K562 (cell line): Measurements from ENCODE around the gene CDYL. TPM values are rescaled to one million over a fixed set of nuclear protein-coding genes. Genes with fewer than 3 reads are reported as not detected.

Experiments
- CBX8 ChIP-seq: fragments of 200-600 bp; sonication (generic); IDR thresholded peaks from 2 replicates; pipeline ENCODE4 v1.6.1; 2012; ENCODE audit warnings: borderline replicate concordance, mixed run types, low read depth, mild to moderate bottlenecking, moderate library complexity, mixed read lengths, low read length, control low read depth, inconsistent platforms; ENCODE audit not compliant: poor library complexity, severe bottlenecking; ENCODE audit errors: extremely low read depth
- DNMT1 ChIP-seq: fragments of 450-650 bp; IDR thresholded peaks from 2 replicates; pipeline ENCODE4 v1.6.1; 2016; ENCODE audit warnings: antibody characterized with exemption, mild to moderate bottlenecking
- ESRRB ChIP-seq: fragments of 250-450 bp; sonication (Bioruptor Pico); IDR thresholded peaks from 2 replicates; pipeline ENCODE4 v1.5.0; 2020; ENCODE audit warnings: mild to moderate bottlenecking, moderate library complexity, borderline replicate concordance
- IRF2 ChIP-seq: sonication (generic); formaldehyde crosslinking; IDR thresholded peaks from 2 replicates; pipeline ENCODE4 v1.8.1; 2022; ENCODE audit warnings: mild to moderate bottlenecking, missing genetic modification reagents
- MCM3 ChIP-seq: fragments of 450-650 bp; IDR thresholded peaks from 2 replicates; pipeline ENCODE4 v1.6.1; 2016
- NCOA4 ChIP-seq: fragments of 450-650 bp; IDR thresholded peaks from 2 replicates; pipeline ENCODE4 v1.6.1; 2018; ENCODE audit warnings: mild to moderate bottlenecking; ENCODE audit not compliant: partially characterized antibody
- PCBP1 ChIP-seq: fragments of 200-400 bp; formaldehyde crosslinking; IDR thresholded peaks from 2 replicates; pipeline ENCODE4 v1.6.1; 2018; ENCODE audit warnings: mild to moderate bottlenecking, low read depth, low read length; ENCODE audit not compliant: poor library complexity, severe bottlenecking
- PHF8 ChIP-seq: fragments of 200-600 bp; sonication (generic); IDR thresholded peaks from 2 replicates; pipeline ENCODE4 v1.6.1; 2012; ENCODE audit warnings: mixed run types, mild to moderate bottlenecking, inconsistent platforms, low read length, moderate library complexity, borderline replicate concordance
- PRMT5 ChIP-seq: sonication (generic); formaldehyde crosslinking; IDR thresholded peaks from 2 replicates; pipeline ENCODE4 v1.5.0; 2020; ENCODE audit warnings: missing genetic modification reagents
- TFAM ChIP-seq: fragments of 250-450 bp; sonication (Bioruptor Pico); conservative IDR thresholded peaks from 2 replicates; pipeline ENCODE4 v1.5.0; 2021; ENCODE audit warnings: mild to moderate bottlenecking, moderate library complexity
- XRCC5 ChIP-seq: fragments of 200-400 bp; formaldehyde crosslinking; IDR thresholded peaks from 2 replicates; pipeline ENCODE4 v1.6.1; 2017; ENCODE audit warnings: low read depth, mild to moderate bottlenecking, low read length
- ZNF134 ChIP-seq: fragments of 250-450 bp; sonication (Bioruptor Pico); conservative IDR thresholded peaks from 2 replicates; pipeline ENCODE4 v1.4.0; 2020
- ZNF431 ChIP-seq: sonication (generic); formaldehyde crosslinking; IDR thresholded peaks from 2 replicates; pipeline ENCODE4 v1.8.0; 2022; ENCODE audit warnings: mild to moderate bottlenecking, missing genetic modification reagents
- ZNF75A ChIP-seq: fragments of 450-650 bp; formaldehyde crosslinking; IDR thresholded peaks from 2 replicates; pipeline ENCODE4 v1.4.0; 2020; ENCODE audit warnings: mild to moderate bottlenecking
- ZSCAN32 ChIP-seq: fragments of 450-650 bp; formaldehyde crosslinking; IDR thresholded peaks from 2 replicates; pipeline ENCODE4 v1.4.0; 2020; ENCODE audit warnings: mild to moderate bottlenecking, moderate library complexity
- polyA plus RNA-seq, 8 experiments: library from polyadenylated mRNA; depleted of rRNA in 4 of 8; stranded (reverse) in 5 of 8; unstranded in 3 of 8; fragments of >200 nt; fragmentation: Nextera tagmentation in 2 of 8; fragmentation: Illumina TruSeq in 1 of 8; extraction: Ambion mirVana in 2 of 8; extraction: Trizol in 1 of 8; gene quantifications; 2 replicates each; pipeline versions ENCODE4 v1.2.1 to v1.2.3, GENCODE V29; 2011 to 2014; ENCODE audit warnings: inconsistent platforms in 1 of 8, missing spikeins in 1 of 8
- total RNA-seq, 7 experiments: library from RNA; depleted of rRNA in 6 of 7; stranded (reverse); fragments of >200 nt in 6 of 7; fragmentation: Illumina TruSeq in 2 of 7; extraction: Trizol in 2 of 7; gene quantifications; 2 replicates each; pipeline versions ENCODE4 v1.2.1 to v1.2.3, GENCODE V29; 2011 to 2021; ENCODE audit warnings: low replicate concordance in 1 of 7
- TF ChIP-seq, protein P1 (sequence below): fragments of 450-650 bp; IDR thresholded peaks from 2 replicates; pipeline ENCODE4 v1.6.1; 2017; ENCODE audit warnings: antibody characterized with exemption, mild to moderate bottlenecking
- TF ChIP-seq, protein P2 (sequence below): IDR thresholded peaks from 2 replicates; pipeline ENCODE4 v1.6.1; 2016; ENCODE audit warnings: missing genetic modification characterization, missing compliant biosample characterization
- TF ChIP-seq, protein P3 (sequence below): fragments of 450-650 bp; IDR thresholded peaks from 2 replicates; pipeline ENCODE4 v1.6.1; 2016
- TF ChIP-seq, protein P4 (sequence below), 3 experiments: fragments of 200-800 bp in 1 of 3; sonication (Bioruptor generic) in 1 of 3; sonication (generic) in 1 of 3; formaldehyde crosslinking in 1 of 3; IDR thresholded peaks; 2 replicates each; pipeline versions ENCODE4 v1.6.1 to v1.8.0; 2016 to 2022; ENCODE audit warnings: mild to moderate bottlenecking in 2 of 3, missing compliant biosample characterization in 2 of 3, missing genetic modification characterization in 2 of 3, missing genetic modification reagents in 1 of 3

CDYL gene
- total and polyA plus RNA-seq, 9 of the 15 experiments (the other 6 are each of a cell fraction or from before 2014, with no cell fraction given): 8.1 to 45.8 (median 40.8) TPM

DNA sequence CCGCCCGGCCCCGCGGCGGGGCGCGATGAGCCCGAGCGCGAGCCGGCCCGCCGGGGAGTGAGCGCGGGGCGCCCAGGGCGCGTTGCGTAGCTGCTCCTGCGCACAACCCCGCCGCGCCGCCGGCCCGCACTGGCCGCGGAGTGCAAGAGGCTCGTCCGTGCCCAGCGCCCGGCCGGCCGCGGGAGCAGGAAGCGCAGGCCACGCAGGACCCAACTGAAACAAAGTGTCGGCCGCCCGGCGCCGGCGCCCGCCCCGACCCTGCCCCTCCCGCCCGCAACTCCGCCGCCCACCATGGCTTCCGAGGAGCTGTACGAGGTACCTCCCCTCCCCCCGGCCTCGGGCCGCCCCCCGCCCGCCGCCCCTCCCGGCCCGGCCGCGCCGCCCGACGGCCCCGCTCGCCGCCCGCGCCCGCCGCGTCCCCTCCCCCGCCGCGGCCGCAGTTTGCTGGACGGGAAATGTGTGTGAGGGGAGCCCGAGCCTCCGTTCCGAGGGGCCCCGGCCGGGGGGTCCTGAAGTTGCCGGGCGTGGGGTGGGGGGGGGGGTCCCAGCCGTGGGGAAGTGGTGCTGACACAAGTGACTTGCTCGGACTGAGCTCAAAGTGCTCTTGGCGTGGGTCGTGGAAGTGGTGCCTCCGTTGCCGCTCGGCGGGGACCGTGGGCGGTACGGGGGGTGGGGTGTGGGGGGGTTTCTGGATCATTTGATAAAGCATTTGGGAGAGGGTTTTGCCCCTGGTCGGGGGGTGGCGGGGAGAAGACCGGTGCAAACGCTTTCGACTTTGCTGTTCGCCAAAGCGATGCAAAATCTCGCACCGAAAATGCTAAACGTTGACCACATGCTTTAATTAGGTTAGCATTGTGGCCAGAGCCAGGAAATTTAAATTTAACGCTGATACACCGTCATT lies 539 bp downstream of the CDYL start (continued):
- TF ChIP-seq, protein P1, sequence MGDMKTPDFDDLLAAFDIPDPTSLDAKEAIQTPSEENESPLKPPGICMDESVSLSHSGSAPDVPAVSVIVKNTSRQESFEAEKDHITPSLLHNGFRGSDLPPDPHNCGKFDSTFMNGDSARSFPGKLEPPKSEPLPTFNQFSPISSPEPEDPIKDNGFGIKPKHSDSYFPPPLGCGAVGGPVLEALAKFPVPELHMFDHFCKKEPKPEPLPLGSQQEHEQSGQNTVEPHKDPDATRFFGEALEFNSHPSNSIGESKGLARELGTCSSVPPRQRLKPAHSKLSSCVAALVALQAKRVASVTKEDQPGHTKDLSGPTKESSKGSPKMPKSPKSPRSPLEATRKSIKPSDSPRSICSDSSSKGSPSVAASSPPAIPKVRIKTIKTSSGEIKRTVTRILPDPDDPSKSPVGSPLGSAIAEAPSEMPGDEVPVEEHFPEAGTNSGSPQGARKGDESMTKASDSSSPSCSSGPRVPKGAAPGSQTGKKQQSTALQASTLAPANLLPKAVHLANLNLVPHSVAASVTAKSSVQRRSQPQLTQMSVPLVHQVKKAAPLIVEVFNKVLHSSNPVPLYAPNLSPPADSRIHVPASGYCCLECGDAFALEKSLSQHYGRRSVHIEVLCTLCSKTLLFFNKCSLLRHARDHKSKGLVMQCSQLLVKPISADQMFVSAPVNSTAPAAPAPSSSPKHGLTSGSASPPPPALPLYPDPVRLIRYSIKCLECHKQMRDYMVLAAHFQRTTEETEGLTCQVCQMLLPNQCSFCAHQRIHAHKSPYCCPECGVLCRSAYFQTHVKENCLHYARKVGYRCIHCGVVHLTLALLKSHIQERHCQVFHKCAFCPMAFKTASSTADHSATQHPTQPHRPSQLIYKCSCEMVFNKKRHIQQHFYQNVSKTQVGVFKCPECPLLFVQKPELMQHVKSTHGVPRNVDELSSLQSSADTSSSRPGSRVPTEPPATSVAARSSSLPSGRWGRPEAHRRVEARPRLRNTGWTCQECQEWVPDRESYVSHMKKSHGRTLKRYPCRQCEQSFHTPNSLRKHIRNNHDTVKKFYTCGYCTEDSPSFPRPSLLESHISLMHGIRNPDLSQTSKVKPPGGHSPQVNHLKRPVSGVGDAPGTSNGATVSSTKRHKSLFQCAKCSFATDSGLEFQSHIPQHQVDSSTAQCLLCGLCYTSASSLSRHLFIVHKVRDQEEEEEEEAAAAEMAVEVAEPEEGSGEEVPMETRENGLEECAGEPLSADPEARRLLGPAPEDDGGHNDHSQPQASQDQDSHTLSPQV: no peak
- peak; percentile 63; the same call in 1 of the 2 replicates for TF ChIP-seq PHF8
- no peak for TF ChIP-seq TFAM (CRISPR knock-in tag)
- TF ChIP-seq ZNF134 (CRISPR knock-in tag): no peak
- TF ChIP-seq ZNF75A (CRISPR knock-in tag): no peak
- no peak for TF ChIP-seq PCBP1
- no peak for TF ChIP-seq NCOA4
- TF ChIP-seq XRCC5: no peak
- no peak for TF ChIP-seq IRF2 (CRISPR knock-in tag)
- TF ChIP-seq ZNF431 (CRISPR knock-in tag): no peak
- TF ChIP-seq, protein P2, sequence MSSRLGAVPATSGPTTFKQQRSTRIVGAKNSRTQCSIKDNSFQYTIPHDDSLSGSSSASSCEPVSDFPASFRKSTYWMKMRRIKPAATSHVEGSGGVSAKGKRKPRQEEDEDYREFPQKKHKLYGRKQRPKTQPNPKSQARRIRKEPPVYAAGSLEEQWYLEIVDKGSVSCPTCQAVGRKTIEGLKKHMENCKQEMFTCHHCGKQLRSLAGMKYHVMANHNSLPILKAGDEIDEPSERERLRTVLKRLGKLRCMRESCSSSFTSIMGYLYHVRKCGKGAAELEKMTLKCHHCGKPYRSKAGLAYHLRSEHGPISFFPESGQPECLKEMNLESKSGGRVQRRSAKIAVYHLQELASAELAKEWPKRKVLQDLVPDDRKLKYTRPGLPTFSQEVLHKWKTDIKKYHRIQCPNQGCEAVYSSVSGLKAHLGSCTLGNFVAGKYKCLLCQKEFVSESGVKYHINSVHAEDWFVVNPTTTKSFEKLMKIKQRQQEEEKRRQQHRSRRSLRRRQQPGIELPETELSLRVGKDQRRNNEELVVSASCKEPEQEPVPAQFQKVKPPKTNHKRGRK (tag): no peak
- TF ChIP-seq ESRRB (CRISPR knock-in tag): no peak
- TF ChIP-seq, protein P3, sequence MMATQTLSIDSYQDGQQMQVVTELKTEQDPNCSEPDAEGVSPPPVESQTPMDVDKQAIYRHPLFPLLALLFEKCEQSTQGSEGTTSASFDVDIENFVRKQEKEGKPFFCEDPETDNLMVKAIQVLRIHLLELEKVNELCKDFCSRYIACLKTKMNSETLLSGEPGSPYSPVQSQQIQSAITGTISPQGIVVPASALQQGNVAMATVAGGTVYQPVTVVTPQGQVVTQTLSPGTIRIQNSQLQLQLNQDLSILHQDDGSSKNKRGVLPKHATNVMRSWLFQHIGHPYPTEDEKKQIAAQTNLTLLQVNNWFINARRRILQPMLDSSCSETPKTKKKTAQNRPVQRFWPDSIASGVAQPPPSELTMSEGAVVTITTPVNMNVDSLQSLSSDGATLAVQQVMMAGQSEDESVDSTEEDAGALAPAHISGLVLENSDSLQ: no peak
- TF ChIP-seq, protein P4, sequence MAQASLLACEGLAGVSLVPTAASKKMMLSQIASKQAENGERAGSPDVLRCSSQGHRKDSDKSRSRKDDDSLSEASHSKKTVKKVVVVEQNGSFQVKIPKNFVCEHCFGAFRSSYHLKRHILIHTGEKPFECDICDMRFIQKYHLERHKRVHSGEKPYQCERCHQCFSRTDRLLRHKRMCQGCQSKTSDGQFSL (CRISPR knock-in tag; IDR thresholded peaks at IDR 0.05): peak; percentile 51; the same call in 1 of the 2 replicates
- TF ChIP-seq, protein P4 (tag; IDR thresholded peaks at IDR 0.05): peak in 1 of 2 experiments; percentile 84; a peak in 2 of 4 replicates
- no peak for TF ChIP-seq PRMT5
- TF ChIP-seq ZSCAN32: no peak
- TF ChIP-seq DNMT1: no peak
- no peak for TF ChIP-seq MCM3
- TF ChIP-seq CBX8: no peak
